Type B pancreatic cell (in vitro differentiated cells): ENCODE measurements around the gene ZNF772. TPM values are rescaled to one million over a fixed set of nuclear protein-coding genes. Genes with fewer than 3 reads are reported as not detected.
"Not testable (repeated sequence)": the region's sequence is repeated elsewhere in the genome, so short reads cannot be mapped to it uniquely, and the experiment has no call there.

Experiments used
- DNase-seq: peaks from one replicate; pipeline ENCODE4 v3.0.0; 2021; ENCODE audit warnings: mixed read lengths; ENCODE audit not compliant: unreplicated experiment; ENCODE audit errors: extremely low spot score
- H3K27ac Mint-ChIP-seq: 2 replicates; pipeline ENCODE4 v1.8.0; 2021; ENCODE audit warnings: mild to moderate bottlenecking, mixed read lengths
- H3K27me3 Mint-ChIP-seq: 2 replicates; pipeline ENCODE4 v1.8.0; 2021; ENCODE audit warnings: mixed read lengths
- H3K36me3 Mint-ChIP-seq: 2 replicates; pipeline ENCODE4 v1.8.0; 2021; ENCODE audit warnings: mixed read lengths
- H3K4me1 Mint-ChIP-seq: one replicate; pipeline ENCODE4 v1.8.0; 2021; ENCODE audit warnings: mixed read lengths; ENCODE audit not compliant: unreplicated experiment
- H3K4me3 Mint-ChIP-seq: 2 replicates; pipeline ENCODE4 v1.8.0; 2021; ENCODE audit warnings: mild to moderate bottlenecking, mixed read lengths
- H3K9me3 Mint-ChIP-seq: 2 replicates; pipeline ENCODE4 v1.8.0; 2021; ENCODE audit warnings: mixed read lengths
- long read RNA-seq: library from polyadenylated mRNA; unstranded; transcript quantifications from one replicate; pipeline ENCODE4 v2.0.0, GENCODE V29; 2020
- total RNA-seq: library from RNA; stranded (reverse); gene quantifications from 2 replicates; pipeline ENCODE4 v1.2.1, GENCODE V29; 2021; ENCODE audit warnings: low replicate concordance
- TF ChIP-seq, protein P1 (sequence below): fragments of 200-600 bp; sonication (generic); conservative IDR thresholded peaks from 2 replicates; pipeline ENCODE4 v1.5.0; 2021; ENCODE audit warnings: antibody characterized with exemption, mild to moderate bottlenecking

ZNF772 gene
- total RNA-seq = 16.6 and 18.0 TPM in 2 replicates
- long read RNA-seq, full-length matches to known transcripts = 29 of 35 reads
- long read RNA-seq, partial matches to known transcripts = 0 of 35 reads
- long read RNA-seq, other reads (novel, unspliced or antisense) = 6 of 35 reads

DNA sequence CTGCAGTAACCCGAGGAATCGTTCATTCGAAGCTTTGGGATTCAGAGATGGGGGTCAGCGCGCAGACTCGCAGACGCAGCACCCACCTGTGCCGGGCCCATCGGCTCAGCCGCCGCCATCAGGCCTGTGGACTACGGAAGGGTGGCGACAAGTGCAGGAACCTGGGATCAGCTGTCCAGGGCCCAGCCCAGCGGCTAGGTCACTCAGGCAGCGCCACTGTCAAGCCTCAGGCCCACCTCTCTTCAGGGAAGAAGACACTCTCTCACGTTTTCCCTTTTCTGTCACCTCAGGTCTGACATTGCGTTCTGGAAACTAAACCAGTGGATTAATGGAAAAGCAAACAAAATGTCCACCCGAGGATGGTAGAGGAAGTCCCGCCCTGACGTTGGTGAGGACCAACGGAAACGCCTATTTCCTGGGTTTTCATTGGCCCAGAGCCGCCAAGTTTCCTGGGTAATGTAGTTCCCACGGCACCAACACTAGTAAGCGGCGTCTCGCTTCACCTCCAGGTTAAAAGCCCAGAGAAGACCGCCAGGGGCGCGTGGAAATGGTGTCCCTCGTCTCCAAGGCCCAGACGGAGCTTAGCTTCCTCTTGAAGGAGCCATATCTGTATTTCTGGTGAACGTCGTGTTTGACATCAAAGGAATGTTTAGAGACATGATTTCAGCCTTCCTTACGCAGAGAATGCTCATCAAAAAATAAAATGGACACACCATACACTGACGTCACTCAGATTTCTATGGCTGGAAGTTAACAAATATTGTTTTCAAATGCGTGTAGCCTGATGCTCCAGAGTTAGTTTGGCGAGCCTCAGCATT lies at the start of gene ZNF772:
Gene ZNF772, minus strand, starts transcription at position 376 of the 818 bp plus-strand sequence. Its CDS starts 257 bp downstream, at position 119.
- peaks cover 6% of the 10 kb centered on the region for H3K4me1 Mint-ChIP-seq
- H3K9me3 Mint-ChIP-seq = peaks cover 27% of the 10 kb centered on the region
- peaks cover 50% of the 10 kb centered on the region for H3K36me3 Mint-ChIP-seq
- H3K27ac Mint-ChIP-seq = peak within 1 kb of the TSS; percentile 89
- H3K4me3 Mint-ChIP-seq = peak within 1 kb of the TSS; percentile 94
- DNase-seq = peak; percentile 85
- H3K27me3 Mint-ChIP-seq = no peaks in the 10 kb centered on the region
- TF ChIP-seq, protein P1, sequence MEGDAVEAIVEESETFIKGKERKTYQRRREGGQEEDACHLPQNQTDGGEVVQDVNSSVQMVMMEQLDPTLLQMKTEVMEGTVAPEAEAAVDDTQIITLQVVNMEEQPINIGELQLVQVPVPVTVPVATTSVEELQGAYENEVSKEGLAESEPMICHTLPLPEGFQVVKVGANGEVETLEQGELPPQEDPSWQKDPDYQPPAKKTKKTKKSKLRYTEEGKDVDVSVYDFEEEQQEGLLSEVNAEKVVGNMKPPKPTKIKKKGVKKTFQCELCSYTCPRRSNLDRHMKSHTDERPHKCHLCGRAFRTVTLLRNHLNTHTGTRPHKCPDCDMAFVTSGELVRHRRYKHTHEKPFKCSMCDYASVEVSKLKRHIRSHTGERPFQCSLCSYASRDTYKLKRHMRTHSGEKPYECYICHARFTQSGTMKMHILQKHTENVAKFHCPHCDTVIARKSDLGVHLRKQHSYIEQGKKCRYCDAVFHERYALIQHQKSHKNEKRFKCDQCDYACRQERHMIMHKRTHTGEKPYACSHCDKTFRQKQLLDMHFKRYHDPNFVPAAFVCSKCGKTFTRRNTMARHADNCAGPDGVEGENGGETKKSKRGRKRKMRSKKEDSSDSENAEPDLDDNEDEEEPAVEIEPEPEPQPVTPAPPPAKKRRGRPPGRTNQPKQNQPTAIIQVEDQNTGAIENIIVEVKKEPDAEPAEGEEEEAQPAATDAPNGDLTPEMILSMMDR = peak; percentile 70

DNA sequence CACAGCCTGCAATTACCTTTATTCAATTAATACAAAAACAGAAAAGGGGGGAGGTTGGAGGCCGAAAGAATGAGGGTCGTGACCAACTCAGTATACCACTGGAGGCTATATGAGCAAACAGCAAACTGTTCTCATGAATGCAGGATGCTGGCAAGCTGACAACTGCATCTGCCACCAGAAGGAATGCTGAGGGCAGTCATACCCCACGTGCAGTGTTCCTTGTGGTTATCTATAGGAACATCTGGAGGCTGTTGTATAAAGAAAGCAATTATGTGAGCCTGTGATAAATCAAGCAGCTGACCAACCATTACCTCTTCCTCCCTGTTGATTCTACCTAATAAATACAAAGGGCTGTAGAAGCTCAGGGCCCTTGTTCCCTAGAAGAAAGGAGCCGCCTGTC lies 40.7 kb upstream of the ZNF772 start:
- peaks cover 14% of the 10 kb centered on the region for H3K9me3 Mint-ChIP-seq
- not testable (repeated sequence) for H3K27me3 Mint-ChIP-seq, H3K27ac Mint-ChIP-seq, H3K4me3 Mint-ChIP-seq, DNase-seq, H3K4me1 Mint-ChIP-seq
- H3K36me3 Mint-ChIP-seq = peaks cover 19% of the 10 kb centered on the region

DNA sequence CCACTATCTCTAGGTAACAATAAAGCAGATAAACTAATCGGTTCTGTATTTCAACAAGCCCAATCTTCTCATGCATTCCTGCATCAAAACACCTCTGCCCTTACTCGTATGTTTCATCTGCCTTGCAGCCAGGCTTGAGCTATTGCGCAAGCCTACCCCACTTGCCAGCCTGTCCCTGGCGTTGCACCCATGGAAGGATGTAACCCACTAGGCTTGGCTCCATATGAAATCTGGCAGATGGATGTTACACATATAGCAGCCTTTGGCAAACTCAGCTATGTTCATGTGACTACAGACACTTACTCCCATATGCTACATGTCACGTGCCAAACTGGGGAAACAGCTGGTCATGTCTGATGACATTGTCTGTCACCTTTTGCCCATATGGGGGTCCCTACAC lies 37.9 kb upstream of the ZNF772 start:
- TF ChIP-seq, protein P1 = no peak
- peaks cover 28% of the 10 kb centered on the region for H3K36me3 Mint-ChIP-seq
- H3K4me3 Mint-ChIP-seq = no peak overlapping the region
- DNase-seq = no peak
- H3K27ac Mint-ChIP-seq = no peak overlapping the region
- H3K9me3 Mint-ChIP-seq = peaks cover 17% of the 10 kb centered on the region
- H3K27me3 Mint-ChIP-seq = no peaks in the 10 kb centered on the region
- H3K4me1 Mint-ChIP-seq = no peaks in the 10 kb centered on the region

DNA sequence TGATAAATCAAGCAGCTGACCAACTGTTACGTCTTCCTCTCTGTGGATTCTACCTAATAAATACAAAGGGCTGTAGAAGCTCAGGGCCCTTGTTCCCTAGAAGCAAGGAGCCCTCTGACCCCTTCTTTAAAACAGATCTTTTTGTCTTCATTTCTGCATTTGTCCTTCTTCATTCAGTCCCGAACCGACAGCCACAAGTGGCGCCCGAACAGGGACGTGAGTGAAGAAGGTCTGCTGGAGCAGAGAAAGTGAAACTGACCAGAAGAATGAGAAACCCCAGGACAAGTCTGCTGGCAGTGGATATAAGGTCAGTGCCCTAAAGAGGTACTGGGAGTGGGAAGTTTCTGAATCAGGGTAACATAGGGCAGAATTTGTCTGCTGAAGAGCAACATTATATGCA lies 35.5 kb upstream of the ZNF772 start:
- H3K4me1 Mint-ChIP-seq = no peaks in the 10 kb centered on the region
- no peak for DNase-seq
- H3K9me3 Mint-ChIP-seq = peaks cover 30% of the 10 kb centered on the region
- peaks cover 49% of the 10 kb centered on the region for H3K36me3 Mint-ChIP-seq
- no peak overlapping the region for H3K27ac Mint-ChIP-seq
- no peak overlapping the region for H3K4me3 Mint-ChIP-seq
- no peaks in the 10 kb centered on the region for H3K27me3 Mint-ChIP-seq
- TF ChIP-seq, protein P1 = no peak

DNA sequence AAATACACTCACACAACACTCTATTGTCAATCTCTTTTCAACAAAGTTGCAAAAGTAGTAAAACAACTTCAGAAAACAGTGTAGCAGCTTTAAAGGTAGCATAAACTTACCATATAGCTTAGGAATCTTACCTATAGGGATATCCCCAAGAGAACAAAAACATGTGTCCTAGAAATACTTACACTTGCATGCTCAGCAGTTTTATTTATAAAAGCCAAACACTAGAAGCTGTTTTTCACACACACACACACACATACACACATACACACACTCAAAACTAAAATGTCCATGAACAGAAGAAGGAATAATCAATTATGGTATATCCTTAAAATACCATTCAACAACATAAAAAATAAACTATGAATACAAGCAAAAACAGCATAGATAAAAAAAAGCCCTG lies 34.1 kb upstream of the ZNF772 start:
- peaks cover 57% of the 10 kb centered on the region for H3K36me3 Mint-ChIP-seq
- H3K27ac Mint-ChIP-seq = no peak overlapping the region
- no peak overlapping the region for H3K4me3 Mint-ChIP-seq

More for the DNA sequence above, 34.1 kb upstream of the ZNF772 start:
- Mint-ChIP-seq H3K27me3 (no peaks in the 10 kb centered on the region), H3K4me1 (no peaks in the 10 kb centered on the region), H3K9me3 (peaks cover 30% of the 10 kb centered on the region)
- TF ChIP-seq, protein P1 = no peak
- DNase-seq = no peak
